Measurements from ENCODE around the gene TUSC1. TPM values are rescaled to one million over a fixed set of nuclear protein-coding genes. Genes with fewer than 3 reads are reported as not detected.

Gene TUSC1
- 4.7 to 8.9 TPM (median 8.7 TPM) in 5 replicates for total RNA-seq (2022; extraction: Qiagen RNA extraction; ENCODE audit: low read depth)

DNA sequence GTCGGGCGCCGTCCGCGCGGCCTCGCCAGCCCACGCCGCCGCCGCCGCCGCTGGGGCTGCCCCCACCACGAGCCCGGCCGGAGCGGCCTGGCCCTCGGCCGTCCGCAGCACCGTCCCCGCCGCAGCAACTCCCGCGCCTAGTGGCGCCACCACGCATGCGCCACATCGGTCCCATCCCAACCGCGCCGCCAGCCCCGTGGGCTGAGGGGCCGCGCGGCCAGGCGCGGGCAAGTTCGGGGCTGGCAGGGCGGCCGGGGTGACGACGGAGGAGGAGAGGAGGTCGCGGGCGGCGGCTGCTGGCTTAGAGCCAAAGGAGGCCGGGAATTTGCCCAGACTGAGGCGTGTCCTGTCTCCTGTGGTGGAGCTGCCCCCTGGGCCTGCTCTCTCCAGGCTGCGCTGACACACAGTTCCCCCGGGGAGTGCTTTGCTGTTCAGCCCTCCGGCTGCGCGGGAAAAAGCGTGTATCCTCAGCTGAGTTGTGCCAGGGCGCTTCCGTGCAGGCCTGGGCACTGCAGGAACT, at the start of gene TUSC1:
TSS of gene TUSC1 (minus strand) at position 298 of the 520 bp plus-strand sequence. CDS start at position 166, 132 bp downstream.

Data from A549 treated with RU486 at 1 μM for 4 hours (cell line).